GM12892 (cell line): ENCODE data around the gene RPS6KA2.

Experiments used
- POLR2A ChIP-seq: IDR thresholded peaks from 2 replicates; pipeline ENCODE4 v1.6.1; 2011; ENCODE audit warnings: low read depth, low read length, control low read depth
- POLR2AphosphoS5 ChIP-seq: IDR thresholded peaks from 2 replicates; pipeline ENCODE4 v1.6.1; 2011; ENCODE audit warnings: low read depth, low read length, control low read depth
- TAF1 ChIP-seq: IDR thresholded peaks from 2 replicates; pipeline ENCODE4 v1.6.1; 2011; ENCODE audit warnings: low read depth, mild to moderate bottlenecking, control low read depth, low read length, borderline replicate concordance

GRCh38 chr6:166503167-166503744 lies 123.8 kb downstream of the RPS6KA2 start:
- no peak for TF ChIP-seq POLR2A
- no peak for TF ChIP-seq POLR2AphosphoS5
- no peak for TF ChIP-seq TAF1
